H9 (cell line): ENCODE measurements around the gene SYP. TPM values are rescaled to one million over a fixed set of nuclear protein-coding genes. Genes with fewer than 3 reads are reported as not detected.

Experiments
- DNase-seq: peaks from one replicate; pipeline ENCODE4 v3.0.0-alpha.2; 2017
- H2AFZ ChIP-seq: one replicate; pipeline ENCODE4 v1.6.1; 2013; ENCODE audit warnings: mild to moderate bottlenecking, low read length, control low read depth, moderate library complexity
- H2AK5ac ChIP-seq: 2 replicates; pipeline ENCODE4 v1.6.1; 2013; ENCODE audit warnings: low read length, control low read depth, mixed read lengths; ENCODE audit not compliant: insufficient read length
- H2BK120ac ChIP-seq: one replicate; pipeline ENCODE4 v1.6.1; 2013; ENCODE audit warnings: low read depth, mild to moderate bottlenecking, low read length, control low read depth, inconsistent platforms; ENCODE audit not compliant: poor library complexity, severe bottlenecking
- H2BK12ac ChIP-seq: 2 replicates; pipeline ENCODE4 v1.6.1; 2013; ENCODE audit warnings: low read length, control low read depth, mixed read lengths, low read depth; ENCODE audit not compliant: insufficient read length
- H2BK15ac ChIP-seq: 2 replicates; pipeline ENCODE4 v1.6.1; 2013; ENCODE audit warnings: low read depth, low read length, control low read depth
- H2BK20ac ChIP-seq: one replicate; pipeline ENCODE4 v1.6.1; 2013; ENCODE audit warnings: low read depth, mild to moderate bottlenecking, low read length, control low read depth, inconsistent platforms; ENCODE audit not compliant: poor library complexity, severe bottlenecking
- H2BK5ac ChIP-seq: 2 replicates; pipeline ENCODE4 v1.6.1; 2013; ENCODE audit warnings: low read length, control low read depth, mixed read lengths; ENCODE audit not compliant: insufficient read length
- H3K14ac ChIP-seq: 2 replicates; pipeline ENCODE4 v1.6.1; 2013; ENCODE audit warnings: low read length, control low read depth; ENCODE audit not compliant: insufficient read depth
- H3K18ac ChIP-seq: 2 replicates; pipeline ENCODE4 v1.6.1; 2013; ENCODE audit warnings: low read depth, mild to moderate bottlenecking, mixed read lengths, low read length, control low read depth; ENCODE audit not compliant: insufficient read length
- H3K23ac ChIP-seq: 2 replicates; pipeline ENCODE4 v1.6.1; 2013; ENCODE audit warnings: low read length, control low read depth, mixed read lengths, low read depth; ENCODE audit not compliant: insufficient read length
- H3K23me2 ChIP-seq: 2 replicates; pipeline ENCODE4 v1.6.1; 2013; ENCODE audit warnings: low read depth, mild to moderate bottlenecking, mixed read lengths, low read length, control low read depth; ENCODE audit not compliant: insufficient read length, poor library complexity, severe bottlenecking
- H3K27ac ChIP-seq: 2 replicates; pipeline ENCODE4 v1.5.1; 2013; ENCODE audit warnings: low read length, control low read depth, mixed read lengths, low read depth; ENCODE audit not compliant: insufficient read length
- H3K27me3 ChIP-seq: 2 replicates; pipeline ENCODE4 v1.6.1; 2013; ENCODE audit warnings: low read length, control low read depth, inconsistent platforms; ENCODE audit not compliant: insufficient read depth
- H3K4ac ChIP-seq: 2 replicates; pipeline ENCODE4 v1.6.1; 2013; ENCODE audit warnings: low read depth, mild to moderate bottlenecking, control low read depth, inconsistent platforms, low read length, moderate library complexity
- H3K4me1 ChIP-seq: 2 replicates; pipeline ENCODE4 v1.6.1; 2013; ENCODE audit warnings: low read length, control low read depth, inconsistent platforms; ENCODE audit not compliant: insufficient read depth
- H3K4me2 ChIP-seq: 2 replicates; pipeline ENCODE4 v1.6.1; 2013; ENCODE audit warnings: low read length, control low read depth, mixed read lengths; ENCODE audit not compliant: insufficient read length, insufficient read depth
- H3K56ac ChIP-seq: 2 replicates; pipeline ENCODE4 v1.6.1; 2013; ENCODE audit warnings: low read depth, mild to moderate bottlenecking, mixed read lengths, low read length, control low read depth; ENCODE audit not compliant: insufficient read length
- H3K79me1 ChIP-seq: 2 replicates; pipeline ENCODE4 v1.6.1; 2013; ENCODE audit warnings: low read depth, mild to moderate bottlenecking, moderate library complexity, low read length, control low read depth, inconsistent platforms; ENCODE audit not compliant: insufficient read depth, poor library complexity, severe bottlenecking
- H3K79me2 ChIP-seq: 2 replicates; pipeline ENCODE4 v1.6.1; 2013; ENCODE audit warnings: low read length, control low read depth, inconsistent platforms; ENCODE audit not compliant: insufficient read depth
- H3K9ac ChIP-seq: 2 replicates; pipeline ENCODE4 v1.6.1; 2013; ENCODE audit warnings: low read length, control low read depth, mixed read lengths; ENCODE audit not compliant: insufficient read length; ENCODE audit errors: extremely low read depth
- H3K9me3 ChIP-seq: one replicate; pipeline ENCODE4 v1.6.1; 2013; ENCODE audit warnings: low read depth, low read length, inconsistent platforms; ENCODE audit not compliant: control insufficient read depth
- H3T11ph ChIP-seq: one replicate; pipeline ENCODE4 v1.6.1; 2013; ENCODE audit warnings: mild to moderate bottlenecking, low read length, control low read depth, inconsistent platforms
- H4K20me1 ChIP-seq: one replicate; pipeline ENCODE4 v1.6.1; 2013; ENCODE audit not compliant: control insufficient read depth, insufficient read length, insufficient read depth
- H4K5ac ChIP-seq: 2 replicates; pipeline ENCODE4 v1.6.1; 2013; ENCODE audit warnings: low read depth, mild to moderate bottlenecking, mixed read lengths, low read length, control low read depth; ENCODE audit not compliant: insufficient read length
- H4K8ac ChIP-seq: replicated peaks from 2 replicates; pipeline ENCODE4 v1.6.1; 2013; ENCODE audit warnings: low read length, control low read depth, mixed read lengths, low read depth; ENCODE audit not compliant: insufficient read length
- H4K91ac ChIP-seq: 2 replicates; pipeline ENCODE4 v1.6.1; 2013; ENCODE audit warnings: low read depth, mild to moderate bottlenecking, moderate library complexity, mixed read lengths, low read length, control low read depth; ENCODE audit not compliant: insufficient read length
- H3K27ac Mint-ChIP-seq, 3 experiments: 2 replicates in 2 of 3; 3 replicates in 1 of 3; pipeline ENCODE4 v1.8.0; 2020 to 2021; ENCODE audit warnings: mixed read lengths in 3 of 3, mild to moderate bottlenecking in 1 of 3, moderate library complexity in 1 of 3
- H3K27me3 Mint-ChIP-seq: 2 replicates; pipeline ENCODE4 v1.8.0; 2021; ENCODE audit warnings: low read depth, mild to moderate bottlenecking, moderate library complexity, mixed read lengths
- H3K36me3 Mint-ChIP-seq, 3 experiments: 2 replicates in 2 of 3; 3 replicates in 1 of 3; pipeline ENCODE4 v1.8.0; 2020 to 2021; ENCODE audit warnings: low read depth in 3 of 3, mixed read lengths in 3 of 3; ENCODE audit not compliant: insufficient read depth in 1 of 3
- H3K4me1 Mint-ChIP-seq, 2 experiments: 2 replicates each; pipeline ENCODE4 v1.8.0; 2020; ENCODE audit warnings: mixed read lengths in 2 of 2
- H3K4me3 Mint-ChIP-seq, 2 experiments: 2 replicates in 1 of 2; 3 replicates in 1 of 2; pipeline ENCODE4 v1.8.0; 2020 to 2021; ENCODE audit warnings: mild to moderate bottlenecking in 2 of 2, mixed read lengths in 2 of 2, moderate library complexity in 1 of 2
- H3K9me3 Mint-ChIP-seq, 2 experiments: 2 replicates in 1 of 2; 3 replicates in 1 of 2; pipeline ENCODE4 v1.8.0; 2020; ENCODE audit warnings: mild to moderate bottlenecking in 2 of 2, mixed read lengths in 2 of 2, moderate library complexity in 1 of 2
- WGBS: extraction: QIAGEN DNeasy Blood & Tissue Kit; methylation state at CpG from one replicate; pipeline ENCODE4 v1.1.7; 2013; ENCODE audit warnings: missing lambda C conversion rate, low lambda C conversion rate, mixed read lengths; ENCODE audit not compliant: insufficient read length; ENCODE audit errors: extremely low coverage; 5-methylcytosine and 5-hydroxymethylcytosine counted together
- total RNA-seq: library from RNA; stranded (reverse); gene quantifications from 2 replicates; pipeline ENCODE4 v1.2.1, GENCODE V29; 2021
- TF ChIP-seq, protein P1 (sequence below): fragments of 200-600 bp; sonication (generic); conservative IDR thresholded peaks from 3 replicates; pipeline ENCODE4 v1.8.0; 2021; ENCODE audit warnings: antibody characterized with exemption, mild to moderate bottlenecking

Gene SYP
- total RNA-seq, 1 experiment from 2014 or later: 1.8 TPM

DNA sequence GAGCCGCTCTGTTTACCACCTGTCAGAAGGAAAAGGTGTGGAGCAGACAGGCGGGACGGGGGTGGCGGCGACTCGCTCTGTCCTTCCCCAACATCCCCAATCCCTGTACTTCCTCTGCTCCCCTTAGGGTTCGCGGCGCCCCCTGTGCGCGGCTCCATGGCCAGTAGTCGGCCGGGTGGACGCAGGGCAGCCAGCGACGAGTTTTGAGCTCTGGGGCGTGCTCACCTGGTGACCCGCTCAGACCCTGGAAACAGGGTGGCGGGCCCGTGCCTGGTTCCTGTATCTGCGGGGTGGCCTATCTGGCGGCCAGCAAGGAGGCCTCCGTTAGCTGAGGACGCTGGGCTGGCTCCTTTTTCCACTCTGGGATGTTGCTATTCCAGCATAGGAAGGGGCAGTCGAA lies 42.8 kb downstream of the SYP start:
- H3K27ac ChIP-seq: no peak overlapping the region
- H3K23ac ChIP-seq: no peak overlapping the region
- no peak overlapping the region for H4K8ac ChIP-seq
- no peak overlapping the region for H3K18ac ChIP-seq
- no peaks in the 10 kb centered on the region for H3K4me1 ChIP-seq
- no peak overlapping the region for H2AFZ ChIP-seq
- peaks cover 19% of the 10 kb centered on the region for H3K27me3 Mint-ChIP-seq
- H3K4ac ChIP-seq: no peak overlapping the region
- peaks cover 61 to 72% of the 10 kb centered on the region in 2 experiments for H3K9me3 Mint-ChIP-seq
- peaks cover 3 to 6% (median 4%) of the 10 kb centered on the region in 3 experiments; a peak in 5 of 7 replicates for H3K36me3 Mint-ChIP-seq
- no peak overlapping the region for H3T11ph ChIP-seq
- no peak overlapping the region for H2BK5ac ChIP-seq
- H4K20me1 ChIP-seq: no peaks in the 10 kb centered on the region
- no peak overlapping the region for H2AK5ac ChIP-seq
- H3K27me3 ChIP-seq: no peaks in the 10 kb centered on the region; the same call in 1 of the 2 replicates
- TF ChIP-seq, protein P1, sequence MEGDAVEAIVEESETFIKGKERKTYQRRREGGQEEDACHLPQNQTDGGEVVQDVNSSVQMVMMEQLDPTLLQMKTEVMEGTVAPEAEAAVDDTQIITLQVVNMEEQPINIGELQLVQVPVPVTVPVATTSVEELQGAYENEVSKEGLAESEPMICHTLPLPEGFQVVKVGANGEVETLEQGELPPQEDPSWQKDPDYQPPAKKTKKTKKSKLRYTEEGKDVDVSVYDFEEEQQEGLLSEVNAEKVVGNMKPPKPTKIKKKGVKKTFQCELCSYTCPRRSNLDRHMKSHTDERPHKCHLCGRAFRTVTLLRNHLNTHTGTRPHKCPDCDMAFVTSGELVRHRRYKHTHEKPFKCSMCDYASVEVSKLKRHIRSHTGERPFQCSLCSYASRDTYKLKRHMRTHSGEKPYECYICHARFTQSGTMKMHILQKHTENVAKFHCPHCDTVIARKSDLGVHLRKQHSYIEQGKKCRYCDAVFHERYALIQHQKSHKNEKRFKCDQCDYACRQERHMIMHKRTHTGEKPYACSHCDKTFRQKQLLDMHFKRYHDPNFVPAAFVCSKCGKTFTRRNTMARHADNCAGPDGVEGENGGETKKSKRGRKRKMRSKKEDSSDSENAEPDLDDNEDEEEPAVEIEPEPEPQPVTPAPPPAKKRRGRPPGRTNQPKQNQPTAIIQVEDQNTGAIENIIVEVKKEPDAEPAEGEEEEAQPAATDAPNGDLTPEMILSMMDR: no peak
- peaks cover 3 to 7% of the 10 kb centered on the region in 2 experiments for H3K4me1 Mint-ChIP-seq
- no peak overlapping the region; the same call in 1 of the 2 replicates for H3K14ac ChIP-seq
- no peaks in the 10 kb centered on the region for H3K79me2 ChIP-seq
- no peak overlapping the region for H2BK20ac ChIP-seq
- peak; percentile 35 for DNase-seq
- H3K56ac ChIP-seq: no peak overlapping the region
- peak overlapping the region in 1 of 2 experiments; percentile 62; a peak in 2 of 5 replicates for H3K4me3 Mint-ChIP-seq
- H3K79me1 ChIP-seq: no peaks in the 10 kb centered on the region
- no peak overlapping the region for H4K91ac ChIP-seq
- H3K9me3 ChIP-seq: peaks cover 14% of the 10 kb centered on the region
- H4K5ac ChIP-seq: no peak overlapping the region
- H3K9ac ChIP-seq: no peak overlapping the region
- no peak overlapping the region for H2BK120ac ChIP-seq
- H3K27ac Mint-ChIP-seq: no peak overlapping the region
- no peaks in the 10 kb centered on the region for H3K23me2 ChIP-seq
- no peak overlapping the region for H2BK12ac ChIP-seq
- WGBS: no CpG with 5 or more reads among the region's 25 CpGs
- peak overlapping the region; percentile 30 for H3K4me2 ChIP-seq
- H2BK15ac ChIP-seq: no peak overlapping the region
